Activated CD4-positive, alpha-beta T cell treated with anti-CD3 and anti-CD28 coated beads, Interleukin-2, amount 10 ng/mL, durations not matched to agents 7 days and 5 days (primary cell): ENCODE data around the gene VAX1. TPM values are rescaled to one million over a fixed set of nuclear protein-coding genes. Genes with fewer than 3 reads are reported as not detected.

Experiments used
- CTCF ChIA-PET: fragments of 350-600 bp; sonication (Branson Sonifier 250); formaldehyde crosslinking; loops from one replicate; lab custom pipeline; 2021; ENCODE audit warnings: antibody characterized with exemption; lab: Charles Lee
- POLR2A ChIA-PET: fragments of 350-600 bp; sonication (Branson Sonifier 250); formaldehyde crosslinking; loops from one replicate; lab custom pipeline; 2021; ENCODE audit warnings: antibody characterized with exemption; lab: Charles Lee
- DNase-seq: peaks from one replicate; pipeline ENCODE4 v3.0.0-alpha.2; 2020
- H3K27ac Mint-ChIP-seq: one replicate; pipeline ENCODE4 v1.8.0; 2021; ENCODE audit warnings: mild to moderate bottlenecking, moderate library complexity, mixed read lengths
- H3K27me3 Mint-ChIP-seq: one replicate; pipeline ENCODE4 v1.8.0; 2021; ENCODE audit warnings: mixed read lengths
- H3K36me3 Mint-ChIP-seq: one replicate; pipeline ENCODE4 v1.8.0; 2021; ENCODE audit warnings: low read depth, mixed read lengths
- H3K4me1 Mint-ChIP-seq: one replicate; pipeline ENCODE4 v1.8.0; 2021; ENCODE audit warnings: mixed read lengths
- H3K4me3 Mint-ChIP-seq: one replicate; pipeline ENCODE4 v1.8.0; 2021; ENCODE audit warnings: mild to moderate bottlenecking, moderate library complexity, mixed read lengths
- H3K9me3 Mint-ChIP-seq: one replicate; pipeline ENCODE4 v1.8.0; 2021; ENCODE audit warnings: mixed read lengths
- total RNA-seq, 2 experiments: library from RNA; stranded (reverse); gene quantifications; one replicate each; pipeline ENCODE4 v1.2.3, GENCODE V29; 2021

VAX1 gene
- total RNA-seq, 2 experiments from 2014 or later = not detected

- H3K27me3 Mint-ChIP-seq = peaks cover 83% of the 10 kb centered on the region
- peaks cover 9% of the 10 kb centered on the region for H3K4me1 Mint-ChIP-seq
- no peaks in the 10 kb centered on the region for H3K9me3 Mint-ChIP-seq
- POLR2A ChIA-PET = no interaction called here
- H3K27ac Mint-ChIP-seq = no peak overlapping the region
- no peak overlapping the region for H3K4me3 Mint-ChIP-seq
- DNase-seq = no peak
- H3K36me3 Mint-ChIP-seq = no peaks in the 10 kb centered on the region
- CTCF ChIA-PET = interaction anchor here (1.9 to 2.7 kb wide), 3 partner anchors 29 to 372 kb away, joined by 10 to 11 read pairs (median 10); no protein-coding TSS in a partner anchor
These were observed 30.7 kb upstream of the VAX1 start for GRCh38 chr10:117168729-117169128.

DNA sequence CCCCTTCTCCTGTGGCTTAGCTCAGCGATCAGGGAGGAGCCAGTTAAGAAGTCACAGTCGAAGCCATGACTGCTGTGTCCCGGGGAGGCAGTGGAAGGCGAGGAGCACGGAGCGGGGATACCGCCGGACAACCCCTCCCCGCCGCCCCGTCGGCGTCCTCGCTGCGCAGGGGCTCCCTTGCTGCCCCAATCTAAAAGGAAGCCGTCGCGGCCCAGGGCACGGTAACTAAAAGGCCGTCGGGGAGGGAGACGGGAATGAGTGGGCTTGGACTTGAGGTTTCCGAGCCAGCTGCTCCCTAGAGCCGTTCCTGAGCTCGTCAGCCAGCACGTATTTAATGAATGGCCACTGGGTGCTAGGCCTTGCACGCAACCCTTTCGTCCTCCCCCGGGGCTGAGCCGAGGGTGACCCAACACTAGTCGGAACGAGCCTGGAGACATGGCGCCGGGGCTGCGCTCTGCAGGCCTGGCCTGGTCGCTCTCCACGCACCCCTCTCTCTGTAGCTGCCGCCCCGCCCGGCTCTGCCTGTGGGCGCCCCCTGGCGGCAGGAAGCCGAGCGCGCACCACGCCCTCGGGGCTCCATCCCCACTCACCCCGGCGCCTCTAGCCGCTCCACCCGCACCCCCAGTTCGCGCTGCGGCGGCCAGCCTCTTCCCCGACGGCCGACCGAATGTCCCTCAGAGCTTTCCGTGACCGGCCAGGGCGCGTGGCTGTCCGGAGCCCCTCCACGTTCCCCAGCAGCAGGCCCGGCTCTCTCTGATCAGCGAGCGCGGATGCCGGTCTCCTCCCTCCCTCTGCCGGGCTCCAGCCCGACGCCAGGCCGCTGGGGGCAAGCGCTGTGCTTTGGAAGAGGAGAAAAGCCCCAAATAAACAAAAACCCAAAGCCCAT lies 30.0 kb upstream of the VAX1 start:
- DNase-seq = peak; percentile 52
- peaks cover 10% of the 10 kb centered on the region for H3K4me1 Mint-ChIP-seq

GRCh38 chr10:117167346-117167788 lies 29.3 kb upstream of the VAX1 start:
- DNase-seq = no peak
- Mint-ChIP-seq H3K27ac (no peak overlapping the region), H3K36me3 (no peaks in the 10 kb centered on the region), H3K9me3 (no peaks in the 10 kb centered on the region), H3K4me3 (no peak overlapping the region), H3K27me3 (peaks cover 84% of the 10 kb centered on the region), H3K4me1 (peaks cover 14% of the 10 kb centered on the region)
- POLR2A ChIA-PET = no interaction called here
- CTCF ChIA-PET = interaction anchor here (0.8 to 2.7 kb wide), 10 partner anchors 18 to 379 kb away, joined by 3 to 11 read pairs (median 4); no protein-coding TSS in a partner anchor

More for the DNA sequence above, 30.0 kb upstream of the VAX1 start:
- CTCF ChIA-PET = interaction anchor here (0.6 to 2.7 kb wide), 10 partner anchors 19 to 380 kb away, joined by 3 to 11 read pairs (median 3); no protein-coding TSS in a partner anchor
- Mint-ChIP-seq H3K9me3 (no peaks in the 10 kb centered on the region), H3K4me3 (no peak overlapping the region), H3K36me3 (no peaks in the 10 kb centered on the region), H3K27ac (no peak overlapping the region), H3K27me3 (peaks cover 83% of the 10 kb centered on the region)
- POLR2A ChIA-PET = no interaction called here

DNA sequence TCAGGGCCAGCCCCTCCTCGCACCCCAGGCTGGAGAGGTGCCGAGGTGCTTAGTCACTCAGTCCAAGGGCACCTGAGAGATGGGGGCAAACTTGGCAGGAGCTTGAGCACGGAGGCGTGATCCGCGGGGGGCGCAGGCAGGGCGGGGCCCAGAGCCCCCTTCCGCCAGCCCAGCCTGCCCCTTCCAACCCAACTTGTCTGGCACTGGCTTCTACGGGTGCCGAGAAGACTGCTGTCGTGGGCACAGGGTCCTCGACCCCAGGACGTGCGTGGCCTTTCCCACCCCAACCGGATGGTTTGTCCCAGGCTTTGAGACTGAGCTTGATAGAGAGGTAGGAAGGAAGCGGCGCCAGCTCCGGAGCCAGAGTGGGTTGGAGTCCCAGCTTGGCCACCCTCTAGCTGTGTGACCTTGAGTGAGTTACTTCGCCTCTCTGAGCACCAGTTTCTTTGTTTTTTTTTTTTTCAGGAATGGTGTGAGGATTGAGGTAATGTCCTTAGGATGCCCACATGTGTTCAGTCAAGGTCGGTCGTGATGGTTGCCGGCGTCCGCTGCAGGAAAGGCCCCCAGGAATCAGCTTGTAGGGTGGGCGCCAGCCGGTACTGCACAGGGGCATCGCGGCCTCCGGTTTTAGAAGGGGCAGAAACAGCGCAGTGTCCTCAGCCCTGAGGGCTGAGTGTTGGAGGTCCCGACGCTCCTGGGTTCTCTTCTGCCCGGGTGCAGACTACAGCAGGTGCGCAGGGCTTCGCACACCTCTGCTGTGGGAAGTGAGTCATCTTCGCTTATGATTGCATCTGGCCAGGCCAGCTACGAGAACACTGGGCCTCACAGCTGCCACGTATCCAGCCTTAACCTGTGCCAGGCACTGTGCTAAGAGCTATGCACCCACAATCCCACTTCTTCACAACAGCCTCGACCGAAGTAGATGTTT lies 28.6 kb upstream of the VAX1 start:
- no peak overlapping the region for H3K27ac Mint-ChIP-seq
- CTCF ChIA-PET = interaction anchor here (0.6 to 2.7 kb wide), 13 partner anchors 8 to 1092 kb away, joined by 3 to 11 read pairs (median 3); no protein-coding TSS in a partner anchor
- no peak for DNase-seq
- peaks cover 17% of the 10 kb centered on the region for H3K4me1 Mint-ChIP-seq
- peak overlapping the region; percentile 6 for H3K4me3 Mint-ChIP-seq
- POLR2A ChIA-PET = no interaction called here
- peaks cover 82% of the 10 kb centered on the region for H3K27me3 Mint-ChIP-seq
- H3K36me3 Mint-ChIP-seq = no peaks in the 10 kb centered on the region
- no peaks in the 10 kb centered on the region for H3K9me3 Mint-ChIP-seq

- Mint-ChIP-seq H3K4me3 (no peak overlapping the region), H3K27me3 (peaks cover 84% of the 10 kb centered on the region), H3K4me1 (peaks cover 17% of the 10 kb centered on the region), H3K27ac (peak overlapping the region; percentile 71), H3K36me3 (no peaks in the 10 kb centered on the region), H3K9me3 (no peaks in the 10 kb centered on the region)
- no peak for DNase-seq
- CTCF ChIA-PET = interaction anchor here (0.6 to 1.7 kb wide), 3 partner anchors 9 to 1093 kb away, joined by 3 to 6 read pairs (median 5); no protein-coding TSS in a partner anchor
- POLR2A ChIA-PET = no interaction called here
These were observed 27.7 kb upstream of the VAX1 start for GRCh38 chr10:117165538-117166417.

- H3K4me3 Mint-ChIP-seq = no peak overlapping the region
- POLR2A ChIA-PET = no interaction called here
- no peaks in the 10 kb centered on the region for H3K36me3 Mint-ChIP-seq
- peaks cover 17% of the 10 kb centered on the region for H3K4me1 Mint-ChIP-seq
- peak overlapping the region; percentile 9 for H3K27ac Mint-ChIP-seq
- no peaks in the 10 kb centered on the region for H3K9me3 Mint-ChIP-seq
- H3K27me3 Mint-ChIP-seq = peaks cover 84% of the 10 kb centered on the region
- no peak for DNase-seq
- CTCF ChIA-PET = interaction anchor here (1.6 kb wide), 1 partner anchor 10 kb away, joined by 6 read pairs; no protein-coding TSS in a partner anchor
These were observed 26.8 kb upstream of the VAX1 start for GRCh38 chr10:117164592-117165537.

DNA sequence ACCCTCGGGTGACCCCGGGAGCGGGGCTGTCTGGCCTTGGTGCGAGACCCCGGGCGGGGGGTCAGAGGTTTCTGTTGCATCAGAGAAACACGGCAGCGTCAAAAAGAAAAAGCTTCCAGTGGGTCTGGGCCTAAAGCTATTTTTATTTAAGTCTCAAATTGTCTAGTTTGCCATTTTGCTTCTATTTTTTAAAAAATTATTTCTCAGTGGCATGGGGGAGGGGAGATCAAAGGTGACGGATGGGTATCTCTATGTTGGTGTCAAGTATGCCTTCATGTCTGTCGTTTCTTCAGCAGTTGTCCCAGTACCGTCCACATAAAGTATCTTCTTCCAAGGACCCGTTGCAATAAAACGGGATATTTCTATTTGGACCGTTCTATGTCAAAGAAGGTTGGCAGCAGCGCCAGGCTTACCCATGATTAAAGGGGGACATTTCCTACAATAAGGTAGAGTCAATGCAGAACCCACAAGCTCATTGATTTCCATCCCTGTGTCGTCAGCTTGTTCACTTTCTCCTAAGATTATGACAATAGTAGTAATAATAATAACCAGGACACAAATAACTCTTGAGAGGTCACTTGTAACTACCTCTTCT lies 26.0 kb upstream of the VAX1 start:
- Mint-ChIP-seq H3K9me3 (no peaks in the 10 kb centered on the region), H3K36me3 (no peaks in the 10 kb centered on the region), H3K4me1 (peaks cover 14% of the 10 kb centered on the region), H3K27ac (no peak overlapping the region), H3K27me3 (peaks cover 84% of the 10 kb centered on the region), H3K4me3 (no peak overlapping the region)
- no peak for DNase-seq
- ChIA-PET CTCF (interaction anchor here (1.1 to 1.3 kb wide), 2 partner anchors 25 to 28 kb away, joined by 3 read pairs; no protein-coding TSS in a partner anchor), POLR2A (no interaction called here)

GRCh38 chr10:117163061-117163953 lies 25.2 kb upstream of the VAX1 start:
- H3K27me3 Mint-ChIP-seq = peaks cover 84% of the 10 kb centered on the region
- POLR2A ChIA-PET = no interaction called here
- peaks cover 14% of the 10 kb centered on the region for H3K4me1 Mint-ChIP-seq
- CTCF ChIA-PET = interaction anchor here (1.1 to 1.3 kb wide), 2 partner anchors 24 to 27 kb away, joined by 3 read pairs; no protein-coding TSS in a partner anchor
- no peaks in the 10 kb centered on the region for H3K36me3 Mint-ChIP-seq
- no peaks in the 10 kb centered on the region for H3K9me3 Mint-ChIP-seq
- no peak overlapping the region for H3K27ac Mint-ChIP-seq
- no peak overlapping the region for H3K4me3 Mint-ChIP-seq
- no peak for DNase-seq

DNA sequence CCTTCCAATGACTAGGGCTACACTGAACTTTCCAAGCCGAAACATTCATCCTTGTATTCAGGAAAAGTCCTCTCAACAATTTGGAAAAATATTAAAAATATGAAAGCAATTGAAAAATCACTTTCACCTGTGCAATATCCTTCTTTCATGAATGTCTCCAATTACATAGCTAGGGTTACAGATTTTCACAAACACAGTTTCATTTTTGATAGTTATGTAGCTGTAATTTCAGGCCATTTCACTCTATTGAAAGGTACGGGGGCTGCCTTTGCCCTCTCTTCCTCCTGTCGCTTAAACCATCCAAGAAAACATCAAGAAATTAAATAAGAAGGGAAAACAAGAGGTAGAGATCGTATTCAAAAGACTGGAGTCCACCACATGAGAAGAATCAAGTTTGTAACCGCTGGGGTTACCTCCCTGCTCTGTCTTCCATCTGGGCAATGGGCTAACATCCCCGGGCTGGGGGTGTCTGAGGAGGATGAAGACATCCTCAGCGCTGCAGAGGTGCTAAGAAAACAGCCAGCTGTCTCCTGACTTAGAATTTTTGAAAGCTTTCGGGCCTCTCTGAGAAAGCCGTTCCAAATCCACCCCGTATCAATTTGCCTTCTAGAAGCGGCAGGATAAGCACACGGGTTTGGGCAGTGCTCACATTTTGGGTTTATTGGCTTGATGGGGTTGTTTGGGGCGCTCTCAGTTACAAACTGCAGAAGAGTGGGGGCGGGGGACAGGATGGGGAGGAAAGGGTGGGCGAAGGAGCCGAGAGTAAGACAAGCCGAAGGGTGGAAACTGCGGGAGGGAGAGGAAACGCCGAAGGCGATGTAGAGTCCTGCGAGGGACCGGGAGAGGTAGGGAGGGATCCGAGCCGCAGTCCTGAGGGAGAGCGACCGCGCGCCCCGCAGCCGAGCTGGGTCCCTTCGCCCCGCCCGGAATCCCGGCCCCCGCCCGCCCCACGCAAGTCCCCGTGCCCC lies 24.3 kb upstream of the VAX1 start:
- H3K4me3 Mint-ChIP-seq = no peak overlapping the region
- no peak overlapping the region for H3K27ac Mint-ChIP-seq
- DNase-seq = no peak
- ChIA-PET POLR2A (no interaction called here), CTCF (interaction anchor here (0.7 kb wide), 1 partner anchor 1094 kb away, joined by 3 read pairs; no protein-coding TSS in a partner anchor)
- H3K27me3 Mint-ChIP-seq = peaks cover 86% of the 10 kb centered on the region
- no peaks in the 10 kb centered on the region for H3K36me3 Mint-ChIP-seq
- no peaks in the 10 kb centered on the region for H3K9me3 Mint-ChIP-seq
- peaks cover 14% of the 10 kb centered on the region for H3K4me1 Mint-ChIP-seq
